GM12892 (cell line): ENCODE results near the gene CADM1.

Experiments used
- POLR2A ChIP-seq: IDR thresholded peaks from 2 replicates; pipeline ENCODE4 v1.6.1; 2011; ENCODE audit warnings: low read depth, low read length, control low read depth
- POLR2AphosphoS5 ChIP-seq: IDR thresholded peaks from 2 replicates; pipeline ENCODE4 v1.6.1; 2011; ENCODE audit warnings: low read depth, low read length, control low read depth
- TAF1 ChIP-seq: IDR thresholded peaks from 2 replicates; pipeline ENCODE4 v1.6.1; 2011; ENCODE audit warnings: low read depth, mild to moderate bottlenecking, control low read depth, low read length, borderline replicate concordance

- TF ChIP-seq POLR2A: no peak
- TF ChIP-seq POLR2AphosphoS5: no peak
- TF ChIP-seq TAF1: no peak
These were observed 348.2 kb downstream of the CADM1 start for GRCh38 chr11:115155978-115156377.
